Posterior cingulate gyrus (tissue), 11 donors: ENCODE data around the gene ZFP1.
A peak's percentile ranks its signal among the peaks of the same experiment; 100 is the strongest.

ENCODE experiments used
- DNase-seq, 10 donors: peaks; one replicate each; pipeline versions ENCODE4 v3.0.0 to v3.0.0-alpha.2; 2020 to 2021; ENCODE audit warnings: mixed read lengths in 3 of 10
- intact Hi-C: fragments of 100-400 bp; cut with DNase I; formaldehyde crosslinking; loops from one replicate; pipeline ENCODE4 v1.15.1; 2023

ZFP1 gene

GRCh38 chr16:75217389-75217851, 69.1 kb downstream of the ZFP1 start:
- intact Hi-C loops, result no loop called here
- DNase-seq, result no peak

GRCh38 chr16:75218256-75219076, 70.1 kb downstream of the ZFP1 start, which contains the start of gene CTRB1:
Gene CTRB1, plus strand, starts transcription at chr16:75218988. Its CDS starts 20 bp downstream, at chr16:75219008.
- DNase-seq, result peak in 7 of 10 donors; percentile 31 to 93 (median 60)
- intact Hi-C loops, result no loop called here

GRCh38 chr16:75219088-75219487, 70.8 kb downstream of the ZFP1 start:
- DNase-seq, result no peak
- intact Hi-C loops, result no loop called here

- intact Hi-C loops, result no loop called here
- DNase-seq, result no peak
Observed at GRCh38 chr16:75219838-75220237, 71.5 kb downstream of the ZFP1 start.
